GM23248 (cell line): Measurements from ENCODE around the gene GSTM5.

Experiments
- EZH2 ChIP-seq: fragments of 200-600 bp; sonication (generic); IDR thresholded peaks from 2 replicates; pipeline ENCODE4 v1.6.1; 2018; ENCODE audit warnings: antibody characterized with exemption, mild to moderate bottlenecking; ENCODE audit not compliant: insufficient read depth, poor library complexity, severe bottlenecking
- EZH2phosphoT487 ChIP-seq: fragments of 200-600 bp; sonication (generic); IDR thresholded peaks from 2 replicates; pipeline ENCODE4 v1.6.1; 2018; ENCODE audit warnings: antibody characterized with exemption, moderate library complexity, mild to moderate bottlenecking, low read depth; ENCODE audit not compliant: insufficient read depth

DNA sequence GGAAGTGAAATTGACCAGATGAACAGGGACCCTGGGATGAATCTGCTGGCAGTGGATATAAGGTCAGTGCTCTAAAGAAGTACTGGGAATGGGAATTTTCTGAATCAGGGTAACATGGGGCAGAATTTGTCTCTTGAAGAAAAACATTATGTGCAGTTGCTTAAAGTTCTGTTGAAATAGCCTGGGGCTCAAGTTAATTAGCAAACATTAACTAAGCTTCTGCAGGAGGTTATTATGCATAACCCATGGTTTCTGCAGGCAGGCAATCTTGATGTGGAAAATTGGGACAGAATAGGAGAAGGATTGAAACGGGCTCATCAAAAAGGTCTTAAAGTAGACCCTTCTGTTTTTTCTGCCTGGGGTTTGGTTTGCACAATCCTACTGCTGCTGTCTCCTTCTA, 14.0 kb downstream of the GSTM5 start:
- TF ChIP-seq EZH2 (no peak), EZH2phosphoT487 (no peak)
